Jurkat, Clone E6-1 (cell line): ENCODE results near the gene GPRC5A.
A peak's percentile ranks its signal among the peaks of the same experiment; 100 is the strongest.

Experiments
- DNase-seq: peaks from one replicate; pipeline ENCODE4 v3.0.0-alpha.2; 2011; ENCODE audit warnings: low read depth, low spot score
- H3K4me3 ChIP-seq: 2 replicates; pipeline ENCODE4 v1.5.1; 2011; ENCODE audit warnings: mild to moderate bottlenecking, low read length, control low read depth, moderate library complexity

The GPRC5A gene

GRCh38 chr12:12907552-12907951 is 16.2 kb downstream of the GPRC5A start:
- no peak for DNase-seq
- H3K4me3 ChIP-seq = no peak overlapping the region

DNA sequence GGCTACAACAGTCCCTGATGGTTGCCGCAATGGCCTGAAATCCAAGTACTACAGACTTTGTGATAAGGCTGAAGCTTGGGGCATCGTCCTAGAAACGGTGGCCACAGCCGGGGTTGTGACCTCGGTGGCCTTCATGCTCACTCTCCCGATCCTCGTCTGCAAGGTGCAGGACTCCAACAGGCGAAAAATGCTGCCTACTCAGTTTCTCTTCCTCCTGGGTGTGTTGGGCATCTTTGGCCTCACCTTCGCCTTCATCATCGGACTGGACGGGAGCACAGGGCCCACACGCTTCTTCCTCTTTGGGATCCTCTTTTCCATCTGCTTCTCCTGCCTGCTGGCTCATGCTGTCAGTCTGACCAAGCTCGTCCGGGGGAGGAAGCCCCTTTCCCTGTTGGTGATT is 16.9 kb downstream of the GPRC5A start:
- no peak for DNase-seq
- no peak overlapping the region for H3K4me3 ChIP-seq

DNA sequence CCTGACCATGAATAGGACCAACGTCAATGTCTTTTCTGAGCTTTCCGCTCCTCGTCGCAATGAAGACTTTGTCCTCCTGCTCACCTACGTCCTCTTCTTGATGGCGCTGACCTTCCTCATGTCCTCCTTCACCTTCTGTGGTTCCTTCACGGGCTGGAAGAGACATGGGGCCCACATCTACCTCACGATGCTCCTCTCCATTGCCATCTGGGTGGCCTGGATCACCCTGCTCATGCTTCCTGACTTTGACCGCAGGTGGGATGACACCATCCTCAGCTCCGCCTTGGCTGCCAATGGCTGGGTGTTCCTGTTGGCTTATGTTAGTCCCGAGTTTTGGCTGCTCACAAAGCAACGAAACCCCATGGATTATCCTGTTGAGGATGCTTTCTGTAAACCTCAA is 17.3 kb downstream of the GPRC5A start:
- no peak for DNase-seq
- no peak overlapping the region for H3K4me3 ChIP-seq

- H3K4me3 ChIP-seq = no peak overlapping the region
- peak; percentile 19 for DNase-seq
Observed at GRCh38 chr12:12909228-12909994, 18.0 kb downstream of the GPRC5A start.

DNA sequence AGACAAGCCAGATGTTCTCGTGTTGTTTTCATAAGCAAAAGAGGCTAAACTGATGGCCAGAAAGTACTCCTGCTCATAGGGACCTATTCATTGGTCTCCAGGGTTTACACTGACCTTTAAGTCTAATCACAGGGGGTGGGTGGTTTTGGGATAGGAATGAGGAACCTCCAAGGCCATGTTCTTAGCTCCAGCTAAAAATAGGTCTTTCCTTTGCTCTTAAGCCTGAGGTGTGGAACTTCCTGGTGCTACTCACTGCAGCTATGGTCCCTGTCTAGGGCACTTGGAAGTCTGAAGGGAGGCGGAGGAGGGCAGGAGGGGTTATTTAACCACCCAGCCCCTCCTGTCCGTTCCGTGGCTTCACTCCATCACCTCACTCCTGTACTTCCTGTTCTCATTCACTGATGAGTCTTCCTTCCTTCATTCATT is 18.6 kb downstream of the GPRC5A start:
- no peak overlapping the region for H3K4me3 ChIP-seq
- DNase-seq = no peak

DNA sequence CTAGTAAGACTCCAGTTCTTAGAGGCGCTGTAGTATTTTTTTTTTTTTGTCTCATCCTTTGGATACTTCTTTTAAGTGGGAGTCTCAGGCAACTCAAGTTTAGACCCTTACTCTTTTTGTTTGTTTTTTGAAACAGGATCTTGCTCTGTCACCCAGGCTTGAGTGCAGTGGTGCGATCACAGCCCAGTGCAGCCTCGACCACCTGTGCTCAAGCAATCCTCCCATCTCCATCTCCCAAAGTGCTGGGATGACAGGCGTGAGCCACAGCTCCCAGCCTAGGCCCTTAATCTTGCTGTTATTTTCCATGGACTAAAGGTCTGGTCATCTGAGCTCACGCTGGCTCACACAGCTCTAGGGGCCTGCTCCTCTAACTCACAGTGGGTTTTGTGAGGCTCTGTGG is 21.3 kb downstream of the GPRC5A start:
- no peak overlapping the region for H3K4me3 ChIP-seq

GRCh38 chr12:12915656-12916055 is 24.3 kb downstream of the GPRC5A start:
- no peak overlapping the region for H3K4me3 ChIP-seq
- no peak for DNase-seq

More for the DNA sequence above, 21.3 kb downstream of the GPRC5A start:
- DNase-seq = no peak

GRCh38 chr12:12916135-12916944 is 25.0 kb downstream of the GPRC5A start:
- DNase-seq = peak; percentile 66
- H3K4me3 ChIP-seq = no peak overlapping the region

GRCh38 chr12:12917517-12917916 is 26.2 kb downstream of the GPRC5A start:
- no peak overlapping the region for H3K4me3 ChIP-seq
- DNase-seq = no peak

GRCh38 chr12:12918781-12919389 is 27.5 kb downstream of the GPRC5A start:
- no peak for DNase-seq

DNA sequence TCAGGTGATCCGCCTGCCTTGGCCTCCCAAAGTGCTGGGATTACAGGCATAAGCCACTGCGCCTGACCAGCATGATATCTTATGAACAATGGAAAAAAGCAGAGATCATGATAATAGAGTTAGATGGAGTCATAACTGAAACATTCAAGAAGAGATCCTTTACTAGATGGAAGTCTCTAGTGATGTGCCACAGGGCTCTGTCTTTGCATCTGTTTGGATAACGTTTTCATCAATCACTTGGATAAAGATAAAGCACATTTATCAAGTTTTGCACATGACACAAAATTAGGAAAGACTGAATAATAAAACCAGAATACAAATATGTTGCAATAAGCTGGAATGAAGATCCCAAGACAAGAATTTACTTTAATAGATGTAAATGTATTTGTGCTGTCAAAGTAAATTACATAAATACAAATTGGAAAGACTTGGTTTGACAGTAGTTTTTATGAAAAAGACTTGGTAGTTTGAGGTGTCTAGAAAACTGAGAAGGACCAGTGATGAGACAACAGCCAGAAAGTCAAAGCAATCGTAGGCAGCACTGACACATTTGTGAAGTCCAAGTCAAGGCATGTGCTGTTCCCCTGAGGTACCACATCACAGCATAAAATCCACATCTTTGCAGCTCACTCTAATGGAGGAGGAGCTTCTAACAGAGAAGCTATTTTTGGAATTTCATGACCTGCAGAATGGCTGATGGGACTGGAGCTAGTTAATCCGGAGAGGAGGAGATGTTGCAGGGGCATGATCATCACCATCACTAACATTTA is 28.5 kb downstream of the GPRC5A start:
- no peak overlapping the region for H3K4me3 ChIP-seq
- DNase-seq = no peak

More at GRCh38 chr12:12918781-12919389, 27.5 kb downstream of the GPRC5A start:
- no peak overlapping the region for H3K4me3 ChIP-seq

- no peak for DNase-seq
Observed at GRCh38 chr12:12922191-12922616, 30.8 kb downstream of the GPRC5A start.

DNA sequence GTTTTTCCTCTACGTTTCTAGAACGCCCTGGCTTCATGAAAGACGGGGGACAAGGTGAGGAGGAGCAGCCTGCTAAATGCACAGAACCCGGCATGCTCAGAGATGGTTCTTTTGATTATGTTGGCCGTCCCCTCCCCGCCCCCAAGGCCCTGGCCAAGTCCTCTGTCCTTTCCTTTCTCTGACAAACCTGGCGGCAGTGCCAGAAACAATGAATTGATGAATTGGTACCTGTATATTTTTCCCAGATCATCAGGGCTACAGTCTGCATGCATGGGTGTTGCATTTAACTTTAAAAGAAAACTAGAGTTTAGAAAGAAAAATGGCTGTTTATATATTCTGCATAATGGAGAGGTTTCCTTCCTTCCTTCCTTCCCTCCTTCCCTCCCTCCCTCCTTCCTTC is 31.6 kb downstream of the GPRC5A start:
- DNase-seq = no peak
- H3K4me3 ChIP-seq = no peak overlapping the region

More at GRCh38 chr12:12922191-12922616, 30.8 kb downstream of the GPRC5A start:
- H3K4me3 ChIP-seq = no peak overlapping the region

- H3K4me3 ChIP-seq = no peak overlapping the region
- DNase-seq = no peak
Observed at GRCh38 chr12:12924169-12924568, 32.8 kb downstream of the GPRC5A start.

GRCh38 chr12:12925388-12925787 is 34.0 kb downstream of the GPRC5A start:
- no peak overlapping the region for H3K4me3 ChIP-seq
- DNase-seq = no peak

DNA sequence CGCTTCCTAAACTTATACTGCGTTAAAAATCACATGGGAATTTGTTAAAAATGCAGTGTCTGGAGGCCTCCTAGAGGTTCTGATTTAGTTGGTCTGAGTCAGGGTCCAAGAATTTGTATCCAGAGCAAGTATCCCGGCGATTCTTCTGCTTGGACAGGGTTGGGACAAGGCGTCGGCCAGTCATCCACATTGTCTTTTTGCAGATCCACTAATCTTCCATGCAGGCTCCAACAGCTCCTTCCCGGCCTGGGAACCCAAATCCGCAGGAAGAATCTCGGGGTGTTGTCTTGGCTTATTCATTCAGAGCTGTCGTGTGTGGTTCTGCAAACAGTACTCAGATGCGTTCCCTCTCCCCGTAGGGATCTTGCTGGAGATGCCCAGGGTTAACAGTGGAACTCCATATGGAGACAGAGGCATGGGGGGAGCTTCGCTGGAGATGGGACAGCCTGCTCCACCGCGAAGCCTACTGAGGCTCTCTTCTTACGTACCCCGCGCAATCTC is 35.3 kb downstream of the GPRC5A start:
- no peak for DNase-seq
- no peak overlapping the region for H3K4me3 ChIP-seq

- DNase-seq = no peak
- H3K4me3 ChIP-seq = no peak overlapping the region
Observed at GRCh38 chr12:12927211-12928079, 36.1 kb downstream of the GPRC5A start.

DNA sequence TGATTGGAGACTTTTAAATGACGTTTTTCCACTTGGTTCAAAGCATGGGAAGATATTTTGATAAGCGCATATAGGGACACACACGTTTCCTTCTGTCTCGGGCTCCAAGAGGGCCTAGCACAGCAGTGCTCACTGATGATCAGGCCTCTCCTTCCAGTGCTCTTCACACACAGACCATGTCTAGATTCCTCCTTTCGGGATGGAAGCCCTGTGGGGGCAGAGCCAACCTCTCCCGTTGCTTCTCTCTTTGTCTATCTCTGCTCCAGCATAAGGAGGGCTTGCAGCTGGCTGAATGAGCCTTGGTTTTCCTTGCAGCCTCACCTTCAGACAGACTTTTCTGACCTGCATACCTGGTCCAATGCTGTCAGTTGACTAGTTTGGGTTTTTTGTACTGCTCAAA is 38.3 kb downstream of the GPRC5A start:
- DNase-seq = no peak
- no peak overlapping the region for H3K4me3 ChIP-seq
